NB4 (cell line): ENCODE measurements around the gene CYB5R3.

Source experiments
- MYC ChIP-seq: IDR thresholded peaks from 2 replicates; pipeline ENCODE4 v1.6.1; 2011; ENCODE audit warnings: low read depth, low read length
- POLR2A ChIP-seq: IDR thresholded peaks from 2 replicates; pipeline ENCODE4 v1.6.1; 2011; ENCODE audit warnings: mild to moderate bottlenecking; ENCODE audit not compliant: insufficient read length; ENCODE audit errors: extremely low read depth
- TF ChIP-seq, protein P1 (sequence below): IDR thresholded peaks from one replicate; pipeline ENCODE4 v1.5.1; 2012; ENCODE audit warnings: low read depth, low read length

DNA sequence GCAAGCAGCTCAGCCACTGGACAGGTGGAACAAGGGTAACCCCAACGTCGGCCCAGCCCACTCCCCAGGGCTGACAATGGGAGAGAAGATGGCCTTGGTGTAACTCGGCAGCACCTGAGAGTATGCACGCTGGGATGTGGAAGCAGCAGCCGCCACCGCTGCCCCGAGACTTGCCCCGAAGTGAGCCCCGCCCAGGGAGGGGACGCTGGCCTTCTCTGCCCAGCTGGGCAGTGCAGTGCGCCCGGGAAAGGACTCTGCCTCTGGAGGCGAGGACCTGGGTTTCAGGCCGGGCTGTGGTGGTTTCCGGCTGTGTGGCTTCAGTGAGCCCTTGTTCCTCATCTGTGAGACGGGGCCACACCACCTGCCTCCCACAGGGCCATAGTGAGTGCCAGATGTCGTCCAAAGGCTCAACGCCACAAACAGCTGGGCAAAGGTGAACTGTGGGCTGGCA is 25.9 kb downstream of the CYB5R3 start:
- TF ChIP-seq, protein P1, sequence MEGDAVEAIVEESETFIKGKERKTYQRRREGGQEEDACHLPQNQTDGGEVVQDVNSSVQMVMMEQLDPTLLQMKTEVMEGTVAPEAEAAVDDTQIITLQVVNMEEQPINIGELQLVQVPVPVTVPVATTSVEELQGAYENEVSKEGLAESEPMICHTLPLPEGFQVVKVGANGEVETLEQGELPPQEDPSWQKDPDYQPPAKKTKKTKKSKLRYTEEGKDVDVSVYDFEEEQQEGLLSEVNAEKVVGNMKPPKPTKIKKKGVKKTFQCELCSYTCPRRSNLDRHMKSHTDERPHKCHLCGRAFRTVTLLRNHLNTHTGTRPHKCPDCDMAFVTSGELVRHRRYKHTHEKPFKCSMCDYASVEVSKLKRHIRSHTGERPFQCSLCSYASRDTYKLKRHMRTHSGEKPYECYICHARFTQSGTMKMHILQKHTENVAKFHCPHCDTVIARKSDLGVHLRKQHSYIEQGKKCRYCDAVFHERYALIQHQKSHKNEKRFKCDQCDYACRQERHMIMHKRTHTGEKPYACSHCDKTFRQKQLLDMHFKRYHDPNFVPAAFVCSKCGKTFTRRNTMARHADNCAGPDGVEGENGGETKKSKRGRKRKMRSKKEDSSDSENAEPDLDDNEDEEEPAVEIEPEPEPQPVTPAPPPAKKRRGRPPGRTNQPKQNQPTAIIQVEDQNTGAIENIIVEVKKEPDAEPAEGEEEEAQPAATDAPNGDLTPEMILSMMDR = no peak
- TF ChIP-seq MYC (no peak), POLR2A (no peak)
